CD8-positive, alpha-beta memory T cell (primary cell): ENCODE data around the gene MAGEA12. TPM values are rescaled to one million over a fixed set of nuclear protein-coding genes. Genes with fewer than 3 reads are reported as not detected.
A peak's percentile ranks its signal among the peaks of the same experiment; 100 is the strongest.
"Not testable (repeated sequence)": the region's sequence is repeated elsewhere in the genome, so short reads cannot be mapped to it uniquely, and the experiment has no call there.

Source experiments
- CTCF ChIA-PET: fragments of 350-600 bp; sonication (Branson Sonifier 250); formaldehyde crosslinking; loops from one replicate; lab custom pipeline; 2021; ENCODE audit warnings: antibody characterized with exemption; lab: Charles Lee
- POLR2A ChIA-PET: fragments of 350-600 bp; sonication (Branson Sonifier 250); formaldehyde crosslinking; loops from one replicate; lab custom pipeline; 2021; ENCODE audit warnings: antibody characterized with exemption; lab: Charles Lee
- DNase-seq, 5 donors: peaks; one replicate each; pipeline versions ENCODE4 v3.0.0 to v3.0.0-alpha.2; 2020 to 2022; ENCODE audit warnings: mixed read lengths in 1 of 5
- H3K27ac ChIP-seq: one replicate; pipeline ENCODE4 v1.7.0; 2013; ENCODE audit warnings: low read depth, mild to moderate bottlenecking, low read length, moderate library complexity
- H3K27me3 ChIP-seq: 2 replicates; pipeline ENCODE4 v1.7.0; 2013; ENCODE audit warnings: low read length, mild to moderate bottlenecking; ENCODE audit not compliant: insufficient read depth, poor library complexity, severe bottlenecking
- H3K36me3 ChIP-seq: 2 replicates; pipeline ENCODE4 v1.7.0; 2013; ENCODE audit warnings: mild to moderate bottlenecking, low read length, moderate library complexity; ENCODE audit not compliant: insufficient read depth
- H3K4me1 ChIP-seq: 2 replicates; pipeline ENCODE4 v1.7.0; 2013; ENCODE audit warnings: mild to moderate bottlenecking, low read length, moderate library complexity; ENCODE audit not compliant: insufficient read depth
- H3K4me3 ChIP-seq: 2 replicates; pipeline ENCODE4 v1.7.0; 2013; ENCODE audit warnings: mild to moderate bottlenecking, low read length
- H3K9me3 ChIP-seq: 2 replicates; pipeline ENCODE4 v1.7.0; 2013; ENCODE audit warnings: mild to moderate bottlenecking, low read length
- H3K27ac Mint-ChIP-seq, 8 donors: one replicate each; pipeline ENCODE4 v1.8.0; 2020 to 2021; ENCODE audit warnings: mixed read lengths in 8 of 8, mild to moderate bottlenecking in 6 of 8, inconsistent platforms in 3 of 8, moderate library complexity in 3 of 8
- H3K27me3 Mint-ChIP-seq, 2 donors: one replicate each; pipeline ENCODE4 v1.8.0; 2020 to 2021; ENCODE audit warnings: mixed read lengths in 2 of 2, mild to moderate bottlenecking in 1 of 2, moderate library complexity in 1 of 2
- H3K36me3 Mint-ChIP-seq, 3 donors: one replicate each; pipeline ENCODE4 v1.8.0; 2020 to 2021; ENCODE audit warnings: mixed read lengths in 3 of 3, inconsistent platforms in 1 of 3, mild to moderate bottlenecking in 1 of 3
- H3K4me1 Mint-ChIP-seq, 3 donors: one replicate each; pipeline ENCODE4 v1.8.0; 2020 to 2021; ENCODE audit warnings: mixed read lengths in 3 of 3, inconsistent platforms in 1 of 3, mild to moderate bottlenecking in 1 of 3
- H3K4me3 Mint-ChIP-seq, 7 donors: one replicate each; pipeline ENCODE4 v1.8.0; 2020 to 2021; ENCODE audit warnings: mixed read lengths in 7 of 7, mild to moderate bottlenecking in 6 of 7, moderate library complexity in 4 of 7, inconsistent platforms in 2 of 7
- H3K9me3 Mint-ChIP-seq, 5 donors: one replicate each; pipeline ENCODE4 v1.8.0; 2020 to 2022; ENCODE audit warnings: mixed read lengths in 5 of 5, mild to moderate bottlenecking in 3 of 5, moderate library complexity in 2 of 5, inconsistent platforms in 1 of 5
- polyA plus RNA-seq: library from polyadenylated mRNA; unstranded; fragments of 300-500 nt; fragmentation: Illumina TruSeq; gene quantifications from one replicate; pipeline ENCODE4 v1.2.3, GENCODE V29; 2021
- total RNA-seq, 2 experiments: library from RNA; stranded (reverse); gene quantifications; one replicate each; pipeline ENCODE4 v1.2.3, GENCODE V29; 2021

The MAGEA12 gene
- total and polyA plus RNA-seq, 3 experiments from 2014 or later = not detected

GRCh38 chrX:152725409-152725808 is 8.1 kb upstream of the MAGEA12 start:
- Histone ChIP-seq H3K4me3 (no peak overlapping the region), H3K9me3 (no peaks in the 10 kb centered on the region), H3K27ac (no peak overlapping the region), H3K36me3 (no peaks in the 10 kb centered on the region), H3K27me3 (no peaks in the 10 kb centered on the region), H3K4me1 (no peaks in the 10 kb centered on the region)
- no peaks in the 10 kb centered on the region for H3K36me3 Mint-ChIP-seq
- no peak overlapping the region for H3K27ac Mint-ChIP-seq
- no peak overlapping the region for H3K4me3 Mint-ChIP-seq
- CTCF ChIA-PET = no interaction called here
- no peaks in the 10 kb centered on the region for H3K4me1 Mint-ChIP-seq
- peaks cover 1 to 7% of the 10 kb centered on the region in 2 donors for H3K27me3 Mint-ChIP-seq
- POLR2A ChIA-PET = no interaction called here
- no peak for DNase-seq
- H3K9me3 Mint-ChIP-seq = peaks cover 0 to 2% (median 0%) of the 10 kb centered on the region in 5 donors

GRCh38 chrX:152734143-152734858 is 744 bp downstream of the MAGEA12 start:
- H3K4me1 Mint-ChIP-seq, H3K4me3 ChIP-seq, CTCF ChIA-PET, DNase-seq, H3K36me3 ChIP-seq, POLR2A ChIA-PET, H3K9me3 ChIP-seq, H3K27me3 Mint-ChIP-seq, H3K9me3 Mint-ChIP-seq, H3K4me1 ChIP-seq, H3K36me3 Mint-ChIP-seq, H3K27me3 ChIP-seq, H3K27ac Mint-ChIP-seq, H3K4me3 Mint-ChIP-seq: not testable (repeated sequence)
- peak overlapping the region; percentile 31 for H3K27ac ChIP-seq

GRCh38 chrX:152735101-152735500 is 1.5 kb downstream of the MAGEA12 start:
- Mint-ChIP-seq H3K4me3 (no peak overlapping the region), H3K4me1 (no peaks in the 10 kb centered on the region), H3K36me3 (no peaks in the 10 kb centered on the region), H3K27ac (no peak overlapping the region), H3K9me3 (no peaks in the 10 kb centered on the region), H3K27me3 (no peaks in the 10 kb centered on the region)
- H3K4me1 ChIP-seq = no peaks in the 10 kb centered on the region
- no peak overlapping the region for H3K4me3 ChIP-seq
- H3K27ac ChIP-seq = no peak overlapping the region
- no peak for DNase-seq
- CTCF ChIA-PET = no interaction called here
- POLR2A ChIA-PET = no interaction called here
- H3K27me3 ChIP-seq = no peaks in the 10 kb centered on the region
- no peaks in the 10 kb centered on the region for H3K9me3 ChIP-seq
- no peaks in the 10 kb centered on the region for H3K36me3 ChIP-seq

GRCh38 chrX:152735860-152736511 is 2.4 kb downstream of the MAGEA12 start:
- no peak for DNase-seq
- no peaks in the 10 kb centered on the region for H3K9me3 ChIP-seq
- no peak overlapping the region for H3K4me3 ChIP-seq
- no peaks in the 10 kb centered on the region for H3K4me1 ChIP-seq
- ChIA-PET POLR2A (no interaction called here), CTCF (no interaction called here)
- H3K4me1 Mint-ChIP-seq = no peaks in the 10 kb centered on the region
- H3K27ac Mint-ChIP-seq = no peak overlapping the region
- peaks cover 0 to 5% of the 10 kb centered on the region in 2 donors for H3K27me3 Mint-ChIP-seq
- no peak overlapping the region for H3K4me3 Mint-ChIP-seq
- H3K36me3 ChIP-seq = no peaks in the 10 kb centered on the region
- no peaks in the 10 kb centered on the region for H3K36me3 Mint-ChIP-seq
- no peak overlapping the region for H3K27ac ChIP-seq
- no peaks in the 10 kb centered on the region for H3K27me3 ChIP-seq
- H3K9me3 Mint-ChIP-seq = no peaks in the 10 kb centered on the region

- H3K36me3 ChIP-seq, CTCF ChIA-PET, POLR2A ChIA-PET, H3K36me3 Mint-ChIP-seq, H3K4me1 ChIP-seq, H3K27ac ChIP-seq, H3K9me3 ChIP-seq, H3K27me3 ChIP-seq, H3K4me3 Mint-ChIP-seq, DNase-seq, H3K9me3 Mint-ChIP-seq, H3K4me3 ChIP-seq, H3K27ac Mint-ChIP-seq, H3K4me1 Mint-ChIP-seq, H3K27me3 Mint-ChIP-seq: not testable (repeated sequence)
Observed at GRCh38 chrX:152736528-152736927, 3.0 kb downstream of the MAGEA12 start.

- Mint-ChIP-seq H3K9me3 (no peaks in the 10 kb centered on the region), H3K36me3 (no peaks in the 10 kb centered on the region), H3K4me3 (no peak overlapping the region), H3K27ac (no peak overlapping the region), H3K27me3 (peaks cover 0 to 14% of the 10 kb centered on the region in 2 donors), H3K4me1 (no peaks in the 10 kb centered on the region)
- Histone ChIP-seq H3K4me3 (no peak overlapping the region), H3K27ac (no peak overlapping the region), H3K36me3 (no peaks in the 10 kb centered on the region), H3K4me1 (no peaks in the 10 kb centered on the region), H3K9me3 (no peaks in the 10 kb centered on the region), H3K27me3 (no peaks in the 10 kb centered on the region)
- CTCF ChIA-PET = no interaction called here
- POLR2A ChIA-PET = no interaction called here
- DNase-seq = no peak
Observed at GRCh38 chrX:152738560-152738959, 5.0 kb downstream of the MAGEA12 start.

GRCh38 chrX:152753686-152754650 is 20.4 kb downstream of the MAGEA12 start, which contains the start of gene MAGEA2:
MAGEA2 (minus strand) TSS chrX:152753842; CDS start chrX:152751363, 2,479 bp downstream.
- H3K4me1 ChIP-seq, DNase-seq, H3K36me3 ChIP-seq, H3K27me3 Mint-ChIP-seq, CTCF ChIA-PET, H3K27ac ChIP-seq, H3K27ac Mint-ChIP-seq, H3K4me1 Mint-ChIP-seq, H3K9me3 Mint-ChIP-seq, H3K9me3 ChIP-seq, H3K4me3 Mint-ChIP-seq, H3K4me3 ChIP-seq, POLR2A ChIA-PET, H3K27me3 ChIP-seq, H3K36me3 Mint-ChIP-seq: not testable (repeated sequence)

GRCh38 chrX:152754871-152755270 is 21.3 kb downstream of the MAGEA12 start:
- H3K27me3 Mint-ChIP-seq, H3K4me1 ChIP-seq, H3K36me3 ChIP-seq, H3K27ac ChIP-seq, POLR2A ChIA-PET, DNase-seq, H3K9me3 ChIP-seq, H3K4me3 ChIP-seq, CTCF ChIA-PET, H3K4me3 Mint-ChIP-seq, H3K4me1 Mint-ChIP-seq, H3K27me3 ChIP-seq, H3K36me3 Mint-ChIP-seq, H3K27ac Mint-ChIP-seq, H3K9me3 Mint-ChIP-seq: not testable (repeated sequence)
